K562 (cell line): ENCODE measurements around the gene LRP1B. TPM values are rescaled to one million over a fixed set of nuclear protein-coding genes. Genes with fewer than 3 reads are reported as not detected.

Experiments
- ATAC-seq: fragments of 200-7000 bp; cut with Tn5 transposase; 3 replicates; pipeline ENCODE4 v1.9.1; 2020; ENCODE audit warnings: moderate library complexity
- BruUV-seq: library from RNA; stranded (reverse); fragments of 400-500 nt; replicated peaks from 2 replicates; lab custom pipeline; 2021; lab: Mats Ljungman, UMichigan
- CTCF ChIA-PET: fragments of 300-600 bp; formaldehyde crosslinking; extraction: SDS; loops from one replicate; lab custom pipeline; 2021; ENCODE audit warnings: low intra/inter-chr PET ratio; lab: Yijun Ruan, JAX
- POLR2A ChIA-PET: fragments of 300-600, 350-650 bp; sonication (Branson Sonifier 250); formaldehyde crosslinking; extraction: SDS; loops from one replicate; lab custom pipeline; 2021; ENCODE audit warnings: antibody characterized with exemption, inconsistent platforms; lab: Yijun Ruan, JAX
- DNase-seq, 4 experiments: peaks; one replicate each; pipeline versions ENCODE4 v3.0.0 to v3.0.0-alpha.2; 2011 to 2018; ENCODE audit warnings: low spot score in 3 of 4, mixed read lengths in 3 of 4; ENCODE audit errors: extremely low read depth in 1 of 4
- FAIRE-seq: peaks from 2 replicates; lab custom pipeline; 2011; peaks lifted over from hg19 to GRCh38; lab: Jason Lieb, UNC
- H2AFZ ChIP-seq: 2 replicates; pipeline ENCODE4 v1.6.0; 2011; ENCODE audit warnings: low read depth, low read length, control low read depth, inconsistent platforms
- H3K27ac ChIP-seq: fragments of 200-600 bp; 3 replicates; pipeline ENCODE4 v1.8.0; 2011; ENCODE audit warnings: low read depth, mild to moderate bottlenecking, control low read depth, inconsistent platforms, low read length, moderate library complexity, mixed read lengths; ENCODE audit errors: extremely low read depth
- H3K27me3 ChIP-seq, 2 experiments: fragments of 300-600 bp in 1 of 2; 2 replicates in 1 of 2; 3 replicates in 1 of 2; pipeline versions ENCODE4 v1.6.0 to v1.8.0; 2011; ENCODE audit warnings: inconsistent platforms in 2 of 2, low read length in 2 of 2, mild to moderate bottlenecking in 1 of 2, mixed read lengths in 1 of 2, moderate library complexity in 1 of 2; ENCODE audit not compliant: control insufficient read depth in 2 of 2, insufficient read depth in 2 of 2
- H3K36me3 ChIP-seq: fragments of 300-600 bp; 3 replicates; pipeline ENCODE4 v1.8.0; 2011; ENCODE audit warnings: mild to moderate bottlenecking, low read length, inconsistent platforms; ENCODE audit not compliant: control insufficient read depth, insufficient read depth
- H3K4me1 ChIP-seq, 2 experiments: fragments of 200-600 bp in 1 of 2; replicated peaks in 1 of 2; 2 replicates in 1 of 2; 3 replicates in 1 of 2; pipeline versions ENCODE4 v1.5.1 to v1.8.0; 2011; ENCODE audit warnings: inconsistent platforms in 2 of 2, low read length in 2 of 2, mild to moderate bottlenecking in 1 of 2, mixed read lengths in 1 of 2, moderate library complexity in 1 of 2; ENCODE audit not compliant: control insufficient read depth in 2 of 2, insufficient read depth in 2 of 2
- H3K4me2 ChIP-seq: 2 replicates; pipeline ENCODE4 v1.6.1; 2011; ENCODE audit warnings: low read length, control low read depth, inconsistent platforms, mixed read lengths; ENCODE audit not compliant: insufficient read depth
- H3K4me3 ChIP-seq: fragments of 200-600 bp; sonication (generic), shearing (Covaris generic); 2 replicates; pipeline ENCODE4 v1.5.1; 2016; ENCODE audit warnings: control low read depth, inconsistent platforms
- H3K79me2 ChIP-seq: fragments of 200-600 bp; 3 replicates; pipeline ENCODE4 v1.8.0; 2011; ENCODE audit warnings: low read length, inconsistent platforms; ENCODE audit not compliant: control insufficient read depth, insufficient read depth
- H3K9ac ChIP-seq, 2 experiments: 2 replicates each; pipeline versions ENCODE4 v1.6.0 to v1.6.1; 2011; ENCODE audit warnings: low read depth in 2 of 2, low read length in 2 of 2, control low read depth in 1 of 2, inconsistent platforms in 1 of 2, mild to moderate bottlenecking in 1 of 2, mixed read lengths in 1 of 2; ENCODE audit not compliant: insufficient read depth in 1 of 2
- H3K9me1 ChIP-seq: one replicate; pipeline ENCODE4 v1.6.0; 2011; ENCODE audit warnings: inconsistent platforms, mild to moderate bottlenecking, low read length, moderate library complexity; ENCODE audit not compliant: control insufficient read depth, insufficient read depth
- H3K9me3 ChIP-seq: replicated peaks from 2 replicates; pipeline ENCODE4 v1.5.1; 2011; ENCODE audit warnings: low read depth, low read length, inconsistent platforms; ENCODE audit not compliant: control insufficient read depth, insufficient read depth
- H4K20me1 ChIP-seq: replicated peaks from 2 replicates; pipeline ENCODE4 v1.6.1; 2011; ENCODE audit warnings: low read length, inconsistent platforms, mixed read lengths; ENCODE audit not compliant: control insufficient read depth, insufficient read depth
- ARID3B ChIP-seq: fragments of 250-450 bp; sonication (Bioruptor Pico); IDR thresholded peaks from 2 replicates; pipeline ENCODE4 v1.4.0; 2020; ENCODE audit warnings: borderline replicate concordance
- EHMT2 ChIP-seq: fragments of 450-650 bp; IDR thresholded peaks from 2 replicates; pipeline ENCODE4 v1.6.1; 2018; ENCODE audit warnings: antibody characterized with exemption
- ELF4 ChIP-seq: fragments of 450-650 bp; formaldehyde crosslinking; IDR thresholded peaks from 2 replicates; pipeline ENCODE4 v1.4.0; 2022; ENCODE audit warnings: missing genetic modification characterization
- EWSR1 ChIP-seq: fragments of 450-650 bp; IDR thresholded peaks from 2 replicates; pipeline ENCODE4 v1.6.1; 2018; ENCODE audit warnings: borderline replicate concordance, mild to moderate bottlenecking, low read depth, moderate library complexity; ENCODE audit not compliant: partially characterized antibody
- FOXK1 ChIP-seq: sonication (generic); formaldehyde crosslinking; IDR thresholded peaks from 2 replicates; pipeline ENCODE4 v1.8.0; 2022; ENCODE audit warnings: missing genetic modification reagents, mild to moderate bottlenecking, borderline replicate concordance
- HINFP ChIP-seq: fragments of 450-650 bp; conservative IDR thresholded peaks from 2 replicates; pipeline ENCODE4 v1.6.1; 2016; ENCODE audit warnings: missing genetic modification characterization, low read depth, mild to moderate bottlenecking, control low read depth, missing compliant biosample characterization
- HNRNPK ChIP-seq: fragments of 200-400 bp; formaldehyde crosslinking; IDR thresholded peaks from one replicate; pipeline ENCODE4 v1.6.1; 2018; ENCODE audit warnings: mild to moderate bottlenecking, low read depth, low read length; ENCODE audit not compliant: poor library complexity, severe bottlenecking
- KLF16 ChIP-seq: IDR thresholded peaks from 2 replicates; pipeline ENCODE4 v1.6.1; 2016; ENCODE audit warnings: antibody characterized with exemption
- NCOR1 ChIP-seq: fragments of 450-650 bp; IDR thresholded peaks from 2 replicates; pipeline ENCODE4 v1.6.1; 2016; ENCODE audit warnings: mild to moderate bottlenecking, moderate library complexity
- RBM15 ChIP-seq: fragments of 200-400 bp; formaldehyde crosslinking; IDR thresholded peaks from 2 replicates; pipeline ENCODE4 v1.6.1; 2018; ENCODE audit warnings: mild to moderate bottlenecking, low read length, moderate library complexity; ENCODE audit not compliant: insufficient read depth
- SAFB ChIP-seq: fragments of 200-400 bp; formaldehyde crosslinking; IDR thresholded peaks from 2 replicates; pipeline ENCODE4 v1.6.1; 2017; ENCODE audit warnings: low read depth, low read length, borderline replicate concordance
- TAF9B ChIP-seq: fragments of 450-650 bp; IDR thresholded peaks from 2 replicates; pipeline ENCODE4 v1.6.1; 2018; ENCODE audit warnings: mild to moderate bottlenecking; ENCODE audit not compliant: partially characterized antibody
- TARDBP ChIP-seq: fragments of 450-650 bp; IDR thresholded peaks from 2 replicates; pipeline ENCODE4 v1.6.1; 2016
- TCF7L2 ChIP-seq: fragments of 150-350 bp; IDR thresholded peaks from 2 replicates; pipeline ENCODE4 v1.6.1; 2016; ENCODE audit warnings: low read depth, mild to moderate bottlenecking, low read length, moderate library complexity
- USF2 ChIP-seq: sonication (generic); formaldehyde crosslinking; IDR thresholded peaks from 2 replicates; pipeline ENCODE4 v1.5.0; 2020; ENCODE audit warnings: missing genetic modification reagents
- ZKSCAN8 ChIP-seq: fragments of 200-800 bp; sonication (Bioruptor generic); IDR thresholded peaks from 2 replicates; pipeline ENCODE4 v1.6.1; 2016; ENCODE audit warnings: missing genetic modification characterization, missing compliant biosample characterization
- ZNF174 ChIP-seq: fragments of 250-450 bp; sonication (Bioruptor Pico); IDR thresholded peaks from 2 replicates; pipeline ENCODE4 v1.4.0; 2020; ENCODE audit warnings: mild to moderate bottlenecking
- ZNF224 ChIP-seq: sonication (generic); formaldehyde crosslinking; IDR thresholded peaks from 2 replicates; pipeline ENCODE4 v1.8.0; 2022; ENCODE audit warnings: mild to moderate bottlenecking, missing genetic modification reagents
- ZNF232 ChIP-seq: sonication (generic); formaldehyde crosslinking; IDR thresholded peaks from 2 replicates; pipeline ENCODE4 v1.8.0; 2022; ENCODE audit warnings: mild to moderate bottlenecking, missing genetic modification reagents
- ZNF561 ChIP-seq: fragments of 450-650 bp; formaldehyde crosslinking; conservative IDR thresholded peaks from 2 replicates; pipeline ENCODE4 v1.4.0; 2020; ENCODE audit warnings: mild to moderate bottlenecking, moderate library complexity
- WGBS: fragments of 100-300 bp; shearing (Covaris generic); methylation state at CpG from one replicate; pipeline ENCODE4 v1.1.6; 2016; ENCODE audit warnings: low coverage, mixed read lengths; ENCODE audit not compliant: insufficient coverage; ENCODE audit errors: missing lambda C conversion rate; 5-methylcytosine and 5-hydroxymethylcytosine counted together
- in situ Hi-C: fragments of 300-500 bp; cut with MboI; formaldehyde crosslinking; loops from 4 replicates; pipeline ENCODE4 v1.15.0; 2018; ENCODE audit warnings: inconsistent platforms, mixed read lengths
- intact Hi-C: fragments of 100-400 bp; cut with micrococcal nuclease; formaldehyde crosslinking; loops from 2 replicates; pipeline ENCODE4 v1.14.2; 2022
- polyA plus RNA-seq, 8 experiments: library from polyadenylated mRNA; depleted of rRNA in 4 of 8; stranded (reverse) in 5 of 8; unstranded in 3 of 8; fragments of >200 nt; fragmentation: Nextera tagmentation in 2 of 8; fragmentation: Illumina TruSeq in 1 of 8; extraction: Ambion mirVana in 2 of 8; extraction: Trizol in 1 of 8; gene quantifications; 2 replicates each; pipeline versions ENCODE4 v1.2.1 to v1.2.3, GENCODE V29; 2011 to 2014; ENCODE audit warnings: inconsistent platforms in 1 of 8, missing spikeins in 1 of 8
- total RNA-seq, 7 experiments: library from RNA; depleted of rRNA in 6 of 7; stranded (reverse); fragments of >200 nt in 6 of 7; fragmentation: Illumina TruSeq in 2 of 7; extraction: Trizol in 2 of 7; gene quantifications; 2 replicates each; pipeline versions ENCODE4 v1.2.1 to v1.2.3, GENCODE V29; 2011 to 2021; ENCODE audit warnings: low replicate concordance in 1 of 7

Gene LRP1B
- total and polyA plus RNA-seq, 9 of the 15 experiments (the other 6 are each of a cell fraction or from before 2014, with no cell fraction given): not detected

- TF ChIP-seq HNRNPK (no peak), HINFP (tag) (no peak), SAFB (no peak)
These were observed 1101.3 kb downstream of the LRP1B start (continued) for GRCh38 chr2:141029428-141030078.

- no peak overlapping the region for H3K9ac ChIP-seq
- H3K79me2 ChIP-seq: no peaks in the 10 kb centered on the region
- DNase-seq: no peak
- no TSS peak for BruUV-seq
- no peaks in the 10 kb centered on the region for H4K20me1 ChIP-seq
- H3K27me3 ChIP-seq: no peaks in the 10 kb centered on the region
- no peak overlapping the region for H3K27ac ChIP-seq
- ATAC-seq: no peak
- no peak overlapping the region for H2AFZ ChIP-seq
- H3K4me2 ChIP-seq: no peak overlapping the region
- in situ Hi-C loops (no loop called here), intact Hi-C loops (no loop called here)
- POLR2A ChIA-PET: no interaction called here
- H3K9me3 ChIP-seq: no peaks in the 10 kb centered on the region
- no peaks in the 10 kb centered on the region for H3K9me1 ChIP-seq
- no peak overlapping the region for H3K4me3 ChIP-seq
- WGBS: 0% methylated on average over 1 of the region's 1 CpG
- no peaks in the 10 kb centered on the region for H3K4me1 ChIP-seq
- CTCF ChIA-PET: no interaction called here
- no peaks in the 10 kb centered on the region for H3K36me3 ChIP-seq
- no peak for FAIRE-seq
- TF ChIP-seq KLF16 (no peak), ARID3B (CRISPR knock-in tag) (no peak), TARDBP (no peak), EHMT2 (no peak), TCF7L2 (no peak), FOXK1 (CRISPR knock-in tag) (no peak), ZNF561 (CRISPR knock-in tag) (no peak), ELF4 (CRISPR knock-in tag) (no peak), USF2 (CRISPR knock-in tag) (no peak), TAF9B (no peak), ZNF224 (no peak), ZNF174 (no peak), RBM15 (no peak), ZKSCAN8 (CRISPR knock-in tag) (no peak), EWSR1 (no peak), NCOR1 (no peak), ZNF232 (CRISPR knock-in tag) (no peak)
These were observed 1103.6 kb downstream of the LRP1B start for GRCh38 chr2:141027221-141027620.
